Gastrocnemius medialis (tissue), 4 donors: Measurements from ENCODE around the gene ABHD17B. TPM values are rescaled to one million over a fixed set of nuclear protein-coding genes. Genes with fewer than 3 reads are reported as not detected.

Experiments used
- ATAC-seq, 2 donors: fragments of 150-250 bp; one replicate each; pipeline ENCODE4 v1.9.1; 2016
- DNase-seq, 2 donors: peaks; one replicate each; pipeline ENCODE4 v3.0.0-alpha.2; 2019
- H3K27ac ChIP-seq, 4 donors: fragments of 200-600 bp; sonication (generic); 1 replicate in 1 of 4; 2 replicates in 3 of 4; pipeline ENCODE4 v1.5.1; 2016 to 2018; ENCODE audit warnings: mild to moderate bottlenecking in 2 of 4, moderate library complexity in 1 of 4
- H3K27me3 ChIP-seq, 3 donors: fragments of 200-600 bp; sonication (generic) in 2 of 3; 1 replicate in 1 of 3; 2 replicates in 2 of 3; pipeline versions ENCODE4 v1.5.1 to v1.6.0; 2016 to 2019; ENCODE audit warnings: mild to moderate bottlenecking in 1 of 3, moderate library complexity in 1 of 3
- H3K36me3 ChIP-seq, 2 donors: fragments of 200-600 bp; sonication (generic) in 1 of 2; one replicate each; pipeline ENCODE4 v1.5.1; 2017 to 2018
- H3K4me1 ChIP-seq, 2 donors: fragments of 200-600 bp; sonication (generic) in 1 of 2; one replicate each; pipeline ENCODE4 v1.5.1; 2016 to 2017; ENCODE audit warnings: mild to moderate bottlenecking in 2 of 2
- H3K4me3 ChIP-seq, 4 donors: fragments of 200-600 bp; sonication (generic) in 3 of 4; 1 replicate in 1 of 4; 2 replicates in 3 of 4; pipeline ENCODE4 v1.5.1; 2016 to 2019; ENCODE audit warnings: mild to moderate bottlenecking in 2 of 4
- H3K9me3 ChIP-seq, 3 donors: fragments of 200-600 bp; sonication (generic) in 2 of 3; 1 replicate in 1 of 3; 2 replicates in 2 of 3; pipeline ENCODE4 v1.5.1; 2016 to 2019
- CTCF ChIP-seq, 5 experiments: fragments of 450-650 bp in 3 of 5; fragments of 200-600 bp in 2 of 5; sonication (generic) in 2 of 5; IDR thresholded peaks in 4 of 5; conservative IDR thresholded peaks in 1 of 5; 1 replicate in 4 of 5; 2 replicates in 1 of 5; pipeline ENCODE4 v1.5.1; 2016 to 2019; ENCODE audit warnings: antibody characterized with exemption in 5 of 5, mild to moderate bottlenecking in 3 of 5, moderate library complexity in 3 of 5
- POLR2A ChIP-seq, 2 donors: fragments of 450-650 bp; IDR thresholded peaks; one replicate each; pipeline ENCODE4 v1.6.1; 2017; ENCODE audit warnings: antibody characterized with exemption in 2 of 2, mild to moderate bottlenecking in 2 of 2, moderate library complexity in 2 of 2
- in situ Hi-C, 4 donors: fragments of 200-750 bp; cut with MboI; loops; one replicate each; pipeline versions ENCODE4 v1.15.0 to v1.8.0; 2017; ENCODE audit warnings: low sequenced_read_pairs in 4 of 4
- intact Hi-C: fragments of 100-400 bp; cut with DNase I; formaldehyde crosslinking; loops from one replicate; pipeline ENCODE4 v1.15.1; 2023; ENCODE audit warnings: low total_unique reads
- total RNA-seq, 4 donors: library from RNA; depleted of rRNA; stranded (reverse); fragments of >200 nt; gene quantifications; one replicate each; pipeline versions ENCODE4 v1.1.0 to v1.2.3, GENCODE V29; 2016

Gene ABHD17B
- total RNA-seq, 4 donors from 2014 or later: 20.7 to 35.0 (median 27.0) TPM

GRCh38 chr9:71816916-71817451, 94.0 kb downstream of the ABHD17B start:
- H3K9me3 ChIP-seq: no peaks in the 10 kb centered on the region
- intact Hi-C loops (loop anchor here (5.0 kb wide), 2 partner anchors 220 to 530 kb away; no protein-coding TSS in a partner anchor), in situ Hi-C loops (loop anchor here in 3 of 4 donors (25.0 kb wide), 2 partner anchors 445 to 530 kb away; no protein-coding TSS in a partner anchor)
- H3K36me3 ChIP-seq: no peaks in the 10 kb centered on the region
- peaks cover 0 to 11% of the 10 kb centered on the region in 2 donors for H3K4me1 ChIP-seq
- no peak for DNase-seq
- no peak for ATAC-seq
- no peak overlapping the region for H3K27ac ChIP-seq
- TF ChIP-seq CTCF (IDR thresholded peaks at IDR 0.05 in 4 of 5, conservative IDR thresholded peaks at IDR 0.05 in 1 of 5) (no peak), POLR2A (IDR thresholded peaks at IDR 0.05) (no peak)
- no peaks in the 10 kb centered on the region for H3K27me3 ChIP-seq
- H3K4me3 ChIP-seq: no peak overlapping the region

Other genes starting within 250 kb of the ABHD17B start
- 10 to 100 TPM; 10.6 to 29.9 (median 14.7) TPM for gene CEMIP2, start 142.7 kb downstream of the ABHD17B start, total RNA-seq
- gene C9orf85, start 446 bp upstream of the ABHD17B start, total RNA-seq: 1 to 10 TPM; 1.7 to 9.6 (median 6.3) TPM
- not detected for gene C9orf57, start 149.4 kb upstream of the ABHD17B start, total RNA-seq
- 1 to 10 TPM in 1 of 4 donors, under 1 TPM in 2, not detected in 1; 0.62 to 2.5 (median 0.82) TPM for gene GDA, start 238.2 kb upstream of the ABHD17B start, total RNA-seq